Skeletal muscle tissue (tissue), 4 donors: Measurements from ENCODE around the gene MYADML2. TPM values are rescaled to one million over a fixed set of nuclear protein-coding genes. Genes with fewer than 3 reads are reported as not detected.

Experiments used
- H3K27ac ChIP-seq: one replicate; pipeline ENCODE4 v1.7.0; 2013; ENCODE audit warnings: mild to moderate bottlenecking, low read depth, low read length, inconsistent platforms
- H3K27me3 ChIP-seq, 3 donors: one replicate each; pipeline ENCODE4 v1.7.0; 2013; ENCODE audit warnings: low read length in 3 of 3; ENCODE audit not compliant: control insufficient read depth in 3 of 3, insufficient read depth in 3 of 3
- H3K36me3 ChIP-seq, 3 donors: one replicate each; pipeline ENCODE4 v1.7.0; 2013; ENCODE audit warnings: low read length in 3 of 3; ENCODE audit not compliant: control insufficient read depth in 3 of 3, insufficient read depth in 3 of 3
- H3K4me1 ChIP-seq, 3 donors: one replicate each; pipeline ENCODE4 v1.7.0; 2013; ENCODE audit warnings: low read length in 3 of 3, mild to moderate bottlenecking in 3 of 3; ENCODE audit not compliant: control insufficient read depth in 3 of 3, insufficient read depth in 3 of 3
- H3K4me3 ChIP-seq, 3 donors: one replicate each; pipeline ENCODE4 v1.7.0; 2013; ENCODE audit warnings: low read length in 3 of 3
- H3K9ac ChIP-seq, 3 donors: one replicate each; pipeline ENCODE4 v1.7.0; 2013; ENCODE audit warnings: low read length in 3 of 3, mild to moderate bottlenecking in 3 of 3, moderate library complexity in 2 of 3, low read depth in 1 of 3
- H3K9me3 ChIP-seq, 3 donors: one replicate each; pipeline ENCODE4 v1.7.0; 2013; ENCODE audit warnings: low read length in 3 of 3; ENCODE audit not compliant: control insufficient read depth in 3 of 3
- total RNA-seq: library from RNA; depleted of rRNA; stranded (reverse); fragments of >200 nt; gene quantifications from one replicate; pipeline ENCODE4 v1.2.3, GENCODE V29; 2014
- donor health status: Osteomylitis.

The MYADML2 gene
- total RNA-seq, 1 donor from 2014 or later, result 16.7 TPM

GRCh38 chr17:81917565-81918332 lies 29.3 kb downstream of the MYADML2 start, which contains the start of gene SIRT7:
Gene SIRT7 (minus strand): TSS chr17:81918176. CDS start chr17:81918131, 45 bp downstream.
- H3K27me3 ChIP-seq, result no peaks in the 10 kb centered on the region
- H3K9me3 ChIP-seq, result no peaks in the 10 kb centered on the region
- H3K36me3 ChIP-seq, result peaks cover 48 to 58% (median 56%) of the 10 kb centered on the region in 3 donors
- peaks cover 47 to 66% (median 51%) of the 10 kb centered on the region in 3 donors for H3K4me1 ChIP-seq
- H3K4me3 ChIP-seq, result peak within 1 kb of the TSS; percentile 40 to 79 (median 71)
- peak within 1 kb of the TSS; percentile 53 to 84 (median 57) for H3K9ac ChIP-seq
- H3K27ac ChIP-seq, result peak within 1 kb of the TSS; percentile 7

- Histone ChIP-seq H3K4me1 (peaks cover 36 to 60% (median 42%) of the 10 kb centered on the region in 3 donors), H3K36me3 (peaks cover 49 to 59% (median 56%) of the 10 kb centered on the region in 3 donors), H3K9ac (peak overlapping the region; percentile 14 to 84 (median 53)), H3K27ac (no peak overlapping the region), H3K9me3 (no peaks in the 10 kb centered on the region), H3K4me3 (peak overlapping the region in 1 of 3 donors; percentile 40), H3K27me3 (no peaks in the 10 kb centered on the region)
These were observed 30.6 kb downstream of the MYADML2 start for GRCh38 chr17:81916234-81917001.

- no peak overlapping the region for H3K27ac ChIP-seq
- peaks cover 44 to 51% (median 49%) of the 10 kb centered on the region in 3 donors for H3K36me3 ChIP-seq
- H3K27me3 ChIP-seq, result no peaks in the 10 kb centered on the region
- no peaks in the 10 kb centered on the region for H3K9me3 ChIP-seq
- peaks cover 32 to 56% (median 37%) of the 10 kb centered on the region in 3 donors for H3K4me1 ChIP-seq
- H3K4me3 ChIP-seq, result no peak overlapping the region
- no peak overlapping the region for H3K9ac ChIP-seq
These were observed 31.7 kb downstream of the MYADML2 start for GRCh38 chr17:81915331-81915730.

GRCh38 chr17:81914103-81914850 lies 32.8 kb downstream of the MYADML2 start:
- Histone ChIP-seq H3K27ac (no peak overlapping the region), H3K27me3 (no peaks in the 10 kb centered on the region), H3K9me3 (no peaks in the 10 kb centered on the region), H3K4me3 (no peak overlapping the region), H3K4me1 (peaks cover 29 to 56% (median 31%) of the 10 kb centered on the region in 3 donors), H3K36me3 (peaks cover 38 to 41% (median 41%) of the 10 kb centered on the region in 3 donors), H3K9ac (no peak overlapping the region)

- H3K4me1 ChIP-seq, result peaks cover 23 to 51% (median 25%) of the 10 kb centered on the region in 3 donors
- H3K27me3 ChIP-seq, result no peaks in the 10 kb centered on the region
- H3K36me3 ChIP-seq, result peaks cover 36 to 41% (median 39%) of the 10 kb centered on the region in 3 donors
- no peaks in the 10 kb centered on the region for H3K9me3 ChIP-seq
- H3K27ac ChIP-seq, result no peak overlapping the region
- no peak overlapping the region for H3K4me3 ChIP-seq
- no peak overlapping the region for H3K9ac ChIP-seq
These were observed 33.5 kb downstream of the MYADML2 start for GRCh38 chr17:81913394-81914102.

GRCh38 chr17:81912441-81913309 lies 34.4 kb downstream of the MYADML2 start:
- Histone ChIP-seq H3K27me3 (no peaks in the 10 kb centered on the region), H3K27ac (no peak overlapping the region), H3K9ac (no peak overlapping the region), H3K4me3 (no peak overlapping the region), H3K9me3 (no peaks in the 10 kb centered on the region), H3K36me3 (peaks cover 38 to 41% (median 39%) of the 10 kb centered on the region in 3 donors), H3K4me1 (peaks cover 23 to 52% (median 24%) of the 10 kb centered on the region in 3 donors)

- H3K9me3 ChIP-seq, result no peaks in the 10 kb centered on the region
- peak overlapping the region in 1 of 3 donors; percentile 50 for H3K9ac ChIP-seq
- peaks cover 39 to 41% (median 39%) of the 10 kb centered on the region in 3 donors for H3K36me3 ChIP-seq
- H3K4me3 ChIP-seq, result peak overlapping the region in 1 of 3 donors; percentile 49
- peak overlapping the region; percentile 65 for H3K27ac ChIP-seq
- H3K27me3 ChIP-seq, result no peaks in the 10 kb centered on the region
- H3K4me1 ChIP-seq, result peaks cover 22 to 54% (median 25%) of the 10 kb centered on the region in 3 donors
These were observed 35.1 kb downstream of the MYADML2 start for GRCh38 chr17:81911969-81912368.

GRCh38 chr17:81911277-81911961 lies 35.6 kb downstream of the MYADML2 start, which contains the start of gene PCYT2:
Gene PCYT2 (minus strand): TSS chr17:81911399. CDS start chr17:81911355, 44 bp downstream.
- Histone ChIP-seq H3K27ac (peak within 1 kb of the TSS; percentile 65), H3K27me3 (no peaks in the 10 kb centered on the region), H3K4me3 (peak within 1 kb of the TSS; percentile 67 to 84 (median 83)), H3K9ac (peak within 1 kb of the TSS; percentile 65 to 83 (median 71)), H3K9me3 (no peaks in the 10 kb centered on the region), H3K36me3 (peaks cover 39 to 41% (median 41%) of the 10 kb centered on the region in 3 donors), H3K4me1 (peaks cover 22 to 56% (median 25%) of the 10 kb centered on the region in 3 donors)
